Neural cell (in vitro differentiated cells): ENCODE results near the gene LY6G5C. TPM values are rescaled to one million over a fixed set of nuclear protein-coding genes. Genes with fewer than 3 reads are reported as not detected.

ENCODE experiments used
- H2AFZ ChIP-seq: fragments of 200-600, 300-800 bp; sonication (generic), shearing (Covaris generic); 2 replicates; pipeline ENCODE4 v1.6.0; 2014; ENCODE audit warnings: low read depth, mild to moderate bottlenecking, antibody characterized with exemption, low read length, moderate library complexity
- H3F3A ChIP-seq: fragments of 200-600 bp; shearing (Covaris generic); 2 replicates; pipeline ENCODE4 v1.6.1; 2016; ENCODE audit warnings: mild to moderate bottlenecking, moderate library complexity, mixed read lengths, antibody characterized with exemption, low read length; ENCODE audit not compliant: insufficient read depth, poor library complexity, severe bottlenecking
- H3K27ac ChIP-seq: fragments of 200-600, 300-800 bp; sonication (generic), shearing (Covaris generic); 2 replicates; pipeline ENCODE4 v1.5.1; 2014; ENCODE audit warnings: mild to moderate bottlenecking, low read length, moderate library complexity
- H3K27me3 ChIP-seq: fragments of 300-800, 200-600 bp; sonication (generic), shearing (Covaris generic); 2 replicates; pipeline ENCODE4 v1.6.0; 2014; ENCODE audit warnings: mild to moderate bottlenecking, low read depth, low read length, moderate library complexity; ENCODE audit not compliant: insufficient read depth
- H3K36me3 ChIP-seq: fragments of 300-800, 200-600 bp; sonication (generic), shearing (Covaris generic); 2 replicates; pipeline ENCODE4 v1.5.1; 2014; ENCODE audit warnings: mild to moderate bottlenecking, antibody characterized with exemption, low read length, moderate library complexity; ENCODE audit not compliant: insufficient read depth
- H3K4me2 ChIP-seq: fragments of 300-800, 200-600 bp; sonication (generic), shearing (Covaris generic); 2 replicates; pipeline ENCODE4 v1.6.0; 2014; ENCODE audit warnings: mild to moderate bottlenecking, low read length
- H3K4me3 ChIP-seq: fragments of 300-800, 200-600 bp; sonication (generic), shearing (Covaris generic); 2 replicates; pipeline ENCODE4 v1.5.1; 2014; ENCODE audit warnings: mild to moderate bottlenecking, low read length, moderate library complexity
- H3K79me2 ChIP-seq: fragments of 200-600 bp; shearing (Covaris generic); replicated peaks from 2 replicates; pipeline ENCODE4 v1.6.0; 2014; ENCODE audit warnings: mild to moderate bottlenecking, low read length, moderate library complexity; ENCODE audit not compliant: insufficient read depth
- H3K9ac ChIP-seq: fragments of 300-800, 200-600 bp; sonication (generic), shearing (Covaris generic); 2 replicates; pipeline ENCODE4 v1.6.1; 2016; ENCODE audit warnings: mild to moderate bottlenecking, low read length, mixed read lengths
- H3K9me2 ChIP-seq: fragments of 200-600 bp; shearing (Covaris generic); 2 replicates; pipeline ENCODE4 v1.6.1; 2016; ENCODE audit warnings: mild to moderate bottlenecking, low read length, mixed read lengths; ENCODE audit not compliant: insufficient read depth
- H3K9me3 ChIP-seq: fragments of 200-600, 300-800 bp; sonication (generic), shearing (Covaris generic); 2 replicates; pipeline ENCODE4 v1.6.1; 2016; ENCODE audit warnings: mild to moderate bottlenecking, mixed run types, low read length, moderate library complexity, mixed read lengths
- H4K20me1 ChIP-seq: fragments of 200-600 bp; shearing (Covaris generic); 2 replicates; pipeline ENCODE4 v1.6.1; 2016; ENCODE audit warnings: mild to moderate bottlenecking, mixed run types; ENCODE audit not compliant: insufficient read depth
- CTCF ChIP-seq: fragments of 450-650 bp; IDR thresholded peaks from 2 replicates; pipeline ENCODE4 v1.5.1; 2014; ENCODE audit warnings: antibody characterized with exemption, mild to moderate bottlenecking, moderate library complexity; ENCODE audit not compliant: poor library complexity, severe bottlenecking
- EP300 ChIP-seq: fragments of 450-650 bp; conservative IDR thresholded peaks from 2 replicates; pipeline ENCODE4 v1.6.1; 2014; ENCODE audit warnings: antibody characterized with exemption, mild to moderate bottlenecking, moderate library complexity; ENCODE audit not compliant: poor library complexity, severe bottlenecking
- EZH2 ChIP-seq: fragments of 200-600, 300-800 bp; shearing (Covaris generic), sonication (generic); IDR thresholded peaks from 2 replicates; pipeline ENCODE4 v1.6.1; 2014; ENCODE audit warnings: antibody characterized with exemption, low read length, borderline replicate concordance, mild to moderate bottlenecking; ENCODE audit not compliant: insufficient read depth, poor library complexity, severe bottlenecking
- MXI1 ChIP-seq: fragments of 450-650 bp; conservative IDR thresholded peaks from 2 replicates; pipeline ENCODE4 v1.6.1; 2014; ENCODE audit warnings: antibody characterized with exemption, mild to moderate bottlenecking; ENCODE audit not compliant: poor library complexity, severe bottlenecking
- POLR2AphosphoS5 ChIP-seq: IDR thresholded peaks from 2 replicates; pipeline ENCODE4 v1.6.1; 2012
- RAD21 ChIP-seq: fragments of 450-650 bp; conservative IDR thresholded peaks from 2 replicates; pipeline ENCODE4 v1.6.1; 2014; ENCODE audit warnings: antibody characterized with exemption, mild to moderate bottlenecking, moderate library complexity
- SMC3 ChIP-seq: fragments of 450-650 bp; conservative IDR thresholded peaks from 2 replicates; pipeline ENCODE4 v1.6.1; 2014; ENCODE audit warnings: antibody characterized with exemption, mild to moderate bottlenecking, moderate library complexity; ENCODE audit not compliant: poor library complexity
- TAF1 ChIP-seq: IDR thresholded peaks from 2 replicates; pipeline ENCODE4 v1.6.1; 2012; ENCODE audit warnings: low read depth
- polyA plus RNA-seq: library from polyadenylated mRNA; depleted of rRNA; stranded (reverse); fragments of >200 nt; gene quantifications from 2 replicates; pipeline ENCODE4 v1.2.3, GENCODE V29; 2014
- TF ChIP-seq, protein P1 (sequence below): IDR thresholded peaks from 2 replicates; pipeline ENCODE4 v1.6.1; 2012; ENCODE audit warnings: borderline replicate concordance

LY6G5C gene
- polyA plus RNA-seq, 1 donor from 2014 or later = 13.4 TPM

- H3K4me2 ChIP-seq = no peak overlapping the region
- TF ChIP-seq SMC3 (no peak), CTCF (no peak), EP300 (no peak), EZH2 (no peak), RAD21 (no peak), TAF1 (no peak), MXI1 (no peak), POLR2AphosphoS5 (no peak)
- TF ChIP-seq, protein P1, sequence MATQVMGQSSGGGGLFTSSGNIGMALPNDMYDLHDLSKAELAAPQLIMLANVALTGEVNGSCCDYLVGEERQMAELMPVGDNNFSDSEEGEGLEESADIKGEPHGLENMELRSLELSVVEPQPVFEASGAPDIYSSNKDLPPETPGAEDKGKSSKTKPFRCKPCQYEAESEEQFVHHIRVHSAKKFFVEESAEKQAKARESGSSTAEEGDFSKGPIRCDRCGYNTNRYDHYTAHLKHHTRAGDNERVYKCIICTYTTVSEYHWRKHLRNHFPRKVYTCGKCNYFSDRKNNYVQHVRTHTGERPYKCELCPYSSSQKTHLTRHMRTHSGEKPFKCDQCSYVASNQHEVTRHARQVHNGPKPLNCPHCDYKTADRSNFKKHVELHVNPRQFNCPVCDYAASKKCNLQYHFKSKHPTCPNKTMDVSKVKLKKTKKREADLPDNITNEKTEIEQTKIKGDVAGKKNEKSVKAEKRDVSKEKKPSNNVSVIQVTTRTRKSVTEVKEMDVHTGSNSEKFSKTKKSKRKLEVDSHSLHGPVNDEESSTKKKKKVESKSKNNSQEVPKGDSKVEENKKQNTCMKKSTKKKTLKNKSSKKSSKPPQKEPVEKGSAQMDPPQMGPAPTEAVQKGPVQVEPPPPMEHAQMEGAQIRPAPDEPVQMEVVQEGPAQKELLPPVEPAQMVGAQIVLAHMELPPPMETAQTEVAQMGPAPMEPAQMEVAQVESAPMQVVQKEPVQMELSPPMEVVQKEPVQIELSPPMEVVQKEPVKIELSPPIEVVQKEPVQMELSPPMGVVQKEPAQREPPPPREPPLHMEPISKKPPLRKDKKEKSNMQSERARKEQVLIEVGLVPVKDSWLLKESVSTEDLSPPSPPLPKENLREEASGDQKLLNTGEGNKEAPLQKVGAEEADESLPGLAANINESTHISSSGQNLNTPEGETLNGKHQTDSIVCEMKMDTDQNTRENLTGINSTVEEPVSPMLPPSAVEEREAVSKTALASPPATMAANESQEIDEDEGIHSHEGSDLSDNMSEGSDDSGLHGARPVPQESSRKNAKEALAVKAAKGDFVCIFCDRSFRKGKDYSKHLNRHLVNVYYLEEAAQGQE = no peak
- H3K36me3 ChIP-seq = no peaks in the 10 kb centered on the region
Observed at GRCh38 chr6:31639449-31639861, 41.4 kb downstream of the LY6G5C start.

GRCh38 chr6:31639043-31639442 is 41.8 kb downstream of the LY6G5C start:
- H3F3A ChIP-seq = no peaks in the 10 kb centered on the region
- H3K27ac ChIP-seq = no peak overlapping the region
- H3K9me2 ChIP-seq = no peaks in the 10 kb centered on the region
- H3K27me3 ChIP-seq = no peaks in the 10 kb centered on the region
- no peaks in the 10 kb centered on the region for H3K79me2 ChIP-seq
- H3K9me3 ChIP-seq = no peaks in the 10 kb centered on the region
- no peak overlapping the region for H3K4me3 ChIP-seq
- no peak overlapping the region for H3K9ac ChIP-seq
- no peak overlapping the region for H2AFZ ChIP-seq
- H3K4me2 ChIP-seq = no peak overlapping the region
- TF ChIP-seq SMC3 = no peak
- TF ChIP-seq RAD21 = no peak
- no peak for TF ChIP-seq TAF1
- H3K36me3 ChIP-seq = no peaks in the 10 kb centered on the region
- no peaks in the 10 kb centered on the region for H4K20me1 ChIP-seq

More at GRCh38 chr6:31639449-31639861, 41.4 kb downstream of the LY6G5C start:
- H3K9me3 ChIP-seq = no peaks in the 10 kb centered on the region
- no peak overlapping the region for H3K4me3 ChIP-seq
- H3K27me3 ChIP-seq = no peaks in the 10 kb centered on the region
- H3K9me2 ChIP-seq = no peaks in the 10 kb centered on the region
- no peak overlapping the region for H3K27ac ChIP-seq
- H3K79me2 ChIP-seq = no peaks in the 10 kb centered on the region
- no peak overlapping the region for H3K9ac ChIP-seq
- no peaks in the 10 kb centered on the region for H4K20me1 ChIP-seq
- H3F3A ChIP-seq = no peaks in the 10 kb centered on the region
- no peak overlapping the region for H2AFZ ChIP-seq
